NOMO-1 treated with DMSO at 0.1 percent for 48 hours (cell line): ENCODE data around the gene GJA3.

Experiments
- DNase-seq: peaks from one replicate; lab custom pipeline; 2025; ENCODE audit not compliant: unreplicated experiment; lab: John Stamatoyannopoulos, UW

Gene GJA3

DNA sequence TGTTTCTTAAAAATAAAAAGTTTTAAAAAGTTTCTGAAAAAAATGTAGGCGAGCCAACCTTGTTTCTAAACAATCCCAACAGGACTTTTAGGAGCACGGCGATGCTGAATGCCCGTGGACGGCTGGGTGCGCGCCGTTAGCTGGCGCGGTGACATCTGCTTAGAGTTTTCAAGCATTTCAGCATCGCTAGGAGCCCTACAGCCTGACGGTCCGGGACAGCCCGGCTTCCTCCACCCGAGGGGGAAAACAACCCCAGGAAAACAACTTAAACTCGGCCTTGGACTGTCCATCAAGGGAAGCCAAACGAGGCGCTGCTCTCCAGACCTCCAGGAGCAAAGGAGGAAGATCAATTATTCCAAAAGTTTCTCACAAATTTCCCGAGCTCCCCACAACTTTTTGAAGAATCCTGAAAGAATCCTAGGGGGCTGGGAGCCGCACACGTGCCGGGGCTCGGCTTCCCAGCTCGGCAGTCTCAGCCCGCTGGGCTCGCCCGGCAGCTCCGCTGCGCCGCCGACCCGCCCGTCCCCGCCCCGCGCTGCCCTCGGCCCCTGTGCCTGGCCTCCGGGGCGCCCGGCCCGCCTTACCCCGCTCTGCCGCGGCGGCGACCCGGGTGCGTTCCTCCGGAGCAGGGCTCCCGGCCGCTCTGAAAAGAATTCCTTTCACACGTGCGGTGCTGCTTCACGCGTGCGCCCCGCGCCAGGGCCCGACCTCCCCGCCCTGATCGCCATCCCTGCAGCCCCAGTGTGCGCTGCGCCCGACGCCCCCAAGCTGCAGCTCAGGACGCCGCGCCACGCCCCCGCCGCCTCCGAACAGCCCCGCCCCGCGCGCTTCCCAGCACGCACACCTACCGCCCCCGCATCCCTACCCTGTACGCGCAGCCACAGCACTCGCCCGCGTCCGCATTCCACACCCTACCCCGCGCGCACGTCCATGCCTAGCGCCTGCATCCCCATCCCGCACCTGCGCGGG, at the start of gene GJA3:
TSS of gene GJA3 (minus strand) at position 747 of the 969 bp plus-strand sequence. CDS start 17,764 bp downstream, outside the sequence.
- peak; percentile 4 for DNase-seq

DNA sequence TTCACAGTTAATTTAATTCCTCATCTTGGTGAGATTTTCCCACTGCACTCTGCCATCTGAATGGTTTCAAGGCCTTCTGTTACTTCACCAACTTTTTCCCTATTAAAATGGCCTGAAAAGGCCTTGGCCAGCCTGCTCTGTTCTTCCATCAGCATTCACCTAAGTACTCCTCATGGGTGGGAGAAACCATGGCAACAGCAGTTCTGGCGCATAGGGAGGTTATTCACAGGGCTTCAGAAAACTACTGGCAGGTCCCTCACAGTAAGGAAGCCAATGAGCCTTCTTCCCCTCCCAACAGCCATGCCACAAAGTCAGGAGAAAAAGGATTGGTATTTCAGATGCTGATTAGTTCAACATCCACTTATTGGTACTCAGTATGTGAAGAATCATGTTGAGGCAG, 49.1 kb upstream of the GJA3 start:
- DNase-seq, result no peak

DNA sequence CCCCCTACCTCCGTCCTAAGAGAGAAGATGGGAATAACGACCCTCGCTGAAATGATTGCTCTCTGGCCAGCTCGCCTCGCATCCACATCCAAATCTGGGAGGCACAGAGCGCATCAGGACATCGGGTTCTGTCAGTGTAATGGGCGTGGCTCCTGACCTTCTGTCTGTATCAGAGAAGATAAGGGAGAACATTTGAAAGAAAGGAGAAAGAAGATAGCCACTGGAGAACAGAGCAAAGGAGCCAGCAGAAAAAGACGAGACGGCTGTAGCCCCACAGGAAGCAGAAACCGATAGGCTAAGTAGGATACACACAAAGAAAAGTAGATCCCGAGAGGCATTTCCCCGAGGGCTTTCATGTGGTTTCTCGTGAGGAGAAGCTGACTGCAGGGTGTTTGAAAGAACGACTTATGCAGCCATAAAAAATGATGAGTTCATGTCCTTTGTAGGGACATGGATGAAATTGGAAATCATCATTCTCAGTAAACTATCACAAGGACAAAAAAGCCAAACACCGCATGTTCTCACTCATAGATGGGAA, 45.9 kb upstream of the GJA3 start:
- DNase-seq, result no peak

- peak; percentile 21 for DNase-seq
Observed at GRCh38 chr13:20206065-20206697, 45.3 kb upstream of the GJA3 start.

- no peak for DNase-seq
Observed at GRCh38 chr13:20198781-20199180, 37.9 kb upstream of the GJA3 start.

DNA sequence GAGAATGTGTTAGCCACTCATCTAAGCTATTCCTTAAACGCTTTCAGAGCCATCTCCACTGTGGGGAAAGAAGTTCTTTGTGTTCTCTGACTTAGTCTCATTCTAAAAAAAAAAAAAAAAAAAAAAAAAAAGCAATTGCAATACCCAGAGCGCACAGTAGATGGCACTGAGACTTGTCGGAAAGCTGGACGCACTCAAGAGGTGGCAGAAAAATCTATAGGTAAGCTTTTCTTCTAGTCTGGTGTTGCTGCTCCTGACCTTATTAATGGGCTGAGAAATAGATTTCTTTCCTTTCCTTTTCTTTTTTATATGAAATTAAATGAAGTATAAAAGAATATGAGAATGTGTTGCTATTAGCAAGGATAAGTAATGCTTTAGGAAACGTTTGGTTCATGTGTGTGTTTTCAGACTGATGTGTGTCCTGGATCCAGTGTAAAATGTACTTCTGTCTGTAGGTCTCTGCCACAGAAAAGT, 36.5 kb upstream of the GJA3 start:
- DNase-seq, result peak; percentile 84

DNA sequence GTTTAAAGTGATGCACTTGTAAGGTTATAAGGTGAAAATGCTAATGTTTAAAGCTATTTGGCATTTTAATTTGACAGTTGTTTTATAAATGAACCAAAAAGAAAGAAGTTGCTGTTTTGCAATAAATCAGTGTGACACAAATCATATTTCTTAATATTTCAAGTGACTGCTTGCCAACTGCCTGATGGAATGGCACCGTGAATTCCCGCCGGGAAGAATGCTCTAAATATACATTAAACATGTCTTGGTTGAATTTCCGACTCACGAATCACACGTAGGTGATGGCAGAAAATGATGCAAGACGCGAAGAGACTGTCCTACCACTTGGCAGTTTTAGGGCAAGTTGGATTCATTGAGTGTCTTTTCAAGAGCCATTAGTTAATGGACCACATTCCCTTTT, 34.9 kb upstream of the GJA3 start:
- no peak for DNase-seq

- no peak for DNase-seq
Observed at GRCh38 chr13:20193907-20194631, 33.2 kb upstream of the GJA3 start.

DNA sequence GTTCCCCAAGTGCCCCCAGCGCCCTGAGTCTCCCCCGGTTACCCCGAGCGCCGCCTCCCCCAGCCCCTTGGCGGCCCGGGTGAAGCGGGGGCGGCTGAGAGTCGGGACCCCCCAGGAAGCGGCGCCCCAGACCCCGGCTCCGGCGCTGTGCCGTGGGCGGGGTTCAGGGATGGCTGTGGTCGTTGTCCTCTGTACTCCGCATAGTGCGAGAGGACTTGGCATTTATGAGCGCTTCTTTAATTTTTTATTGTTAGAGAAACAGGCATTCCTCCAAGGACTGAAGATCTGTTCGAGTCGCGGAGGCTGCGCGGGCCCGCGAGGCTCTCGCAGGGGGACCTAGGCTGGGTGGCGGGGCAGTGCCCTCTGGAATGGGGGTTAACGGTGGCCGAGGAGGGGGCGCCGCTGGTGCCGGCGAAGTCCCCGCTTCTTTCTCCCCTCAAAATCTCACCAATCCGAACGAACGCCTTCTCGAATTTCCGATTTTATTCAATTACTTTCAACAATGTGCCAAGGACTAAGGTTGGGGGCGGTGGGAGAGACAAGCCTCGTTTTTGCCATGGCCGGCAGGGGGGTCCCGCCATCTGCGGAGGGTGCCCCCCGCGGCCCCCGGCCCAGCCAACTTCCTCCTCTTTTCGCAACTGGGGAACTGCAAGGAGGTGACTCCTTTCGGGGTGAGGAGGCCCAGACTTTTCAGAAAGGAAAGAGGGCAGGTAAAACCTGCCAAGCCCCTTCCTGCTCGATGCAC, 32.5 kb upstream of the GJA3 start:
- DNase-seq, result peak; percentile 51

DNA sequence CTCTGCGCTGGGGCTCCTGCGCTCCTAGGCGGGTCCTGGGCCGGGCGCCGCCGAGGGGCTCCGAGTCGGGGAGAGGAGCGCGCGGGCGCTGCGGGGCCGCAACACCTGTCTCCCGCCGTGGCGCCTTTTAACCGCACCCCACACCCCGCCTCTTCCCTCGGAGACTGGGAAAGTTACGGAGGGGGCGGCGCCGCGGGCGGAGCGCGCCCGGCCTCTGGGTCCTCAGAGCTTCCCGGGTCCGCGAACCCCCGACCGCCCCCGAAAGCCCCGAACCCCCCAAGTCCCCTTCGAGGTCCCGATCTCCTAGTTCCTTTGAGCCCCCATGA, 31.9 kb upstream of the GJA3 start, which contains the start of gene GJB2:
TSS of gene GJB2 (minus strand) at position 103 of the 326 bp plus-strand sequence. CDS start 3,357 bp downstream, outside the sequence.
- DNase-seq, result no peak

DNA sequence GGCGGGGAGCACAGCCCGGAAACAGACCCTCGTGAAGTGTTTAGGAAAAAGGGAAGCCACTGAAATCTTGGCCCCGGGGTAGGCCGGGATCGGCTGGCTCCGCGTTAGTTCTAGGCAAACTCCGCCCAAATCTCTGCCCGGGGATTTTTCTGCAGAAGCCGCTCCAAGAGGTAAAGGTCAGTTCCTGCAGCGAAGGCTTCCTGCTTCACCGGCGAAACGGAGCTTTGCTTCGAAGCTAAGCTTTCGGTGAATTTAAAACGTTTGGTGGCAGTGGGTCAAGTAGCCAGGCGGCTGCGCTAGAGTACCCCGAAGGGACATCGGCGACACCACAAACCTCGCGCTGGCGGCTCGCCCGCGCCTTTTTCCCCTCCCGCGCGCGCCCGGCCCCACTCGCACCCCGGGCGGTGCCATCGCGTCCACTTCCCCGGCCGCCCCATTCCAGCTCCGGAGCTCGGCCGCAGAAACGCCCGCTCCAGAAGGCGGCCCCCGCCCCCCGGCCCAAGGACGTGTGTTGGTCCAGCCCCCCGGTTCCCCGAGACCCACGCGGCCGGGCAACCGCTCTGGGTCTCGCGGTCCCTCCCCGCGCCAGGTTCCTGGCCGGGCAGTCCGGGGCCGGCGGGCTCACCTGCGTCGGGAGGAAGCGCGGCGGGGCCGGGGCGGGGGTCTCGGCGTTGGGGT, 31.4 kb upstream of the GJA3 start:
- peak; percentile 43 for DNase-seq

DNA sequence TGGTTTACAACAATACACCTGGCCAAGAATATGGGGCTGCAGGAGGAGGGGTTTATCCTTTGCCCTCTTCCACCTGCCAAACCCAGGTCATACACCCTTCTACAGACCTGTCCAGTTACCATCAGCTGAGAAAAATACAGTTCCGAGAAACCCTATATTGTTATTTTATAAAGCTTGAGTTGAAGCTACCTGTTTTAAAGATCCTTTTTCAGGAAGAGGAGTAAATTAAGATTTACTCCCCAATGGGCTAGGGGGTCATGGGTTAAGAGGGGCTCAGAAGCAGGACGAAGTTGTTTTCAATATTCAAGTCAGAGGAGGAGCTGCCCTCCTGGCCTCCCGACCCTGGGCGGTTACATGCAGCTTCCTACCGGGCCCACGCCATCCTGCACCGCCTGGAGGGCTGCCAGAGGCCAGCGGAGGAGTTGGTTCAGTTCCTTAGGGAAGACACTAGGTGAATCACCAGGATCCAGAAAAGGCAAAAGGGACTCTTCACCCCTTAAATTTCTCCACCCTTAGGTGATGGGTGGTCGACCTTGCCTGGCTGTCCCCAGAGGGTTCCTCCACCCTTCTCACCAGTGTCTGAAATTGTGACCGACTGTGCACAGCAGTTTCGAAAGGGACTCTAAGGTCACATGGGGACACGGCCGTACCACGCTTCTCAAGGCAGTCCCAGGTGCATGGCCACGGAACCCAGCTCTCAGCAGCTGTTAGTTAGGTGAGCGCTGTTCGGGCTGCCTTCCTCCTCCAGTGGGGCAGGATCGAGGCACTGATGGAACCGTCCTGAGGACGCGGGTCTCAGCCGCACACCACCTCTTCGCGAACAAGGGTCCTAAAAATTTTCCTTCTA, 30.7 kb upstream of the GJA3 start:
- DNase-seq, result no peak

GRCh38 chr13:20190481-20191310, 29.8 kb upstream of the GJA3 start:
- DNase-seq, result no peak

GRCh38 chr13:20190076-20190475, 29.2 kb upstream of the GJA3 start:
- no peak for DNase-seq

DNA sequence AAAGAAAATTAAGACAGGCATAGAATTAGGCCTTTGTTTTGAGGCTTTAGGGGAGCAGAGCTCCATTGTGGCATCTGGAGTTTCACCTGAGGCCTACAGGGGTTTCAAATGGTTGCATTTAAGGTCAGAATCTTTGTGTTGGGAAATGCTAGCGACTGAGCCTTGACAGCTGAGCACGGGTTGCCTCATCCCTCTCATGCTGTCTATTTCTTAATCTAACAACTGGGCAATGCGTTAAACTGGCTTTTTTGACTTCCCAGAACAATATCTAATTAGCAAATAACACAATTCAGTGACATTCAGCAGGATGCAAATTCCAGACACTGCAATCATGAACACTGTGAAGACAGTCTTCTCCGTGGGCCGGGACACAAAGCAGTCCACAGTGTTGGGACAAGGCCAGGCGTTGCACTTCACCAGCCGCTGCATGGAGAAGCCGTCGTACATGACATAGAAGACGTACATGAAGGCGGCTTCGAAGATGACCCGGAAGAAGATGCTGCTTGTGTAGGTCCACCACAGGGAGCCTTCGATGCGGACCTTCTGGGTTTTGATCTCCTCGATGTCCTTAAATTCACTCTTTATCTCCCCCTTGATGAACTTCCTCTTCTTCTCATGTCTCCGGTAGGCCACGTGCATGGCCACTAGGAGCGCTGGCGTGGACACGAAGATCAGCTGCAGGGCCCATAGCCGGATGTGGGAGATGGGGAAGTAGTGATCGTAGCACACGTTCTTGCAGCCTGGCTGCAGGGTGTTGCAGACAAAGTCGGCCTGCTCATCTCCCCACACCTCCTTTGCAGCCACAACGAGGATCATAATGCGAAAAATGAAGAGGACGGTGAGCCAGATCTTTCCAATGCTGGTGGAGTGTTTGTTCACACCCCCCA, 28.1 kb upstream of the GJA3 start:
- DNase-seq, result peak; percentile 92

DNA sequence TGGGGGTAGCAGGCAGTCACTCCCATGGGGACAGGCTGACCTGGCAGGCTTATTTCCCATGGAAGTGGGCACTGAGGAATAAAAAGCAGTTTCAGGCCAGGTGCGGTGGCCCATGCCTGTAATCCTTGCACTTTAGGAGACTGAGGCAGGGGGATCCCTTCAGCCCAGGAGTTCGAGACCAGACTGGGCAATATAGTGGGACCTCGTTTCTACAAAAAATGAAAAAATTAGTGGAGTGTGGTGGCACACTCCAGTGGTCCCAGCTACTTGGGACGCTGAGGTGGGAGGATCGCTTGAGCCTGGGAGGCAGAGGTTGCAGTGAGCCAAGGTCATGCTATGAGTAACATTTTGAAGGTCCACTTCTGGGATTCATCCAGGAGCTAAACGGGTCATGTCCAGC, 25.9 kb upstream of the GJA3 start:
- no peak for DNase-seq

DNA sequence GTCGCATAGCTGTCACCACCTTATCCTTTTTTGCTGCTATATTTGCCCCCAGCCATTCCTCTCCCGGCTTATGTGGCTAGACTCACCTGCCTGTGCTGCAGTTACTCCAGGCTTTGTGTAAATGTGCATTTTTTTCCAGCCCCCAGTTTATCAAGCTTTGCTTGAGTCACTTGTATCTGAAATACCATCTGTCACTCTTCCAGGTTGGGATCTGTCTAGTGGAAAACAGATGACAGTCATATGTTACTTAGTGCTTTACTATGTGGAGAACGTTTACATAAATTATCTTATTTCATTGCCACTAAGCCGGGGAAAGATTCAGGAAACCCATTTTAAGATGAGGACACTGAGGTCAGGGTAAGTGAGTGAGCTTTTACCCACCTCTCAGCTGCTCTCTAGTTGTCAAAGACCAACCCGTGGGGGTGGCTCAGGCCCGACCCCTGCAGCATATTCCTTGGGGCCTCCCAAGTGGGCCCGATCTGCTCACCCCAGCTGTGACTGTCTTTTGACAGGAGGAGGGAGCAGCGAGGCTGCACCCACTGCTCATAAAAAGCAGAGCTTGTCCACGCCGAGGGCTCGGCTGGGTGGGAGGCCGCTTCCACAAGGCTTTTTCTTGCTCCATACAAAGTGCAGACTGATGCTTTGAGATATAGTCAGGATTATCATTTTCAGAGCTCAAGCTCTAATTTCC, 24.7 kb upstream of the GJA3 start:
- DNase-seq, result no peak
